Renal cortical epithelial cell (primary cell): Measurements from ENCODE around the gene KLHL11. TPM values are rescaled to one million over a fixed set of nuclear protein-coding genes. Genes with fewer than 3 reads are reported as not detected.
A peak's percentile ranks its signal among the peaks of the same experiment; 100 is the strongest.

Experiments
- DNase-seq: peaks from one replicate; pipeline ENCODE4 v3.0.0-alpha.2; 2011; ENCODE audit warnings: low read depth
- total RNA-seq: library from RNA; depleted of rRNA; stranded (reverse); fragments of >200 nt; gene quantifications from 2 replicates; pipeline ENCODE4 v1.2.3, GENCODE V29; 2014

KLHL11 gene, protein sequence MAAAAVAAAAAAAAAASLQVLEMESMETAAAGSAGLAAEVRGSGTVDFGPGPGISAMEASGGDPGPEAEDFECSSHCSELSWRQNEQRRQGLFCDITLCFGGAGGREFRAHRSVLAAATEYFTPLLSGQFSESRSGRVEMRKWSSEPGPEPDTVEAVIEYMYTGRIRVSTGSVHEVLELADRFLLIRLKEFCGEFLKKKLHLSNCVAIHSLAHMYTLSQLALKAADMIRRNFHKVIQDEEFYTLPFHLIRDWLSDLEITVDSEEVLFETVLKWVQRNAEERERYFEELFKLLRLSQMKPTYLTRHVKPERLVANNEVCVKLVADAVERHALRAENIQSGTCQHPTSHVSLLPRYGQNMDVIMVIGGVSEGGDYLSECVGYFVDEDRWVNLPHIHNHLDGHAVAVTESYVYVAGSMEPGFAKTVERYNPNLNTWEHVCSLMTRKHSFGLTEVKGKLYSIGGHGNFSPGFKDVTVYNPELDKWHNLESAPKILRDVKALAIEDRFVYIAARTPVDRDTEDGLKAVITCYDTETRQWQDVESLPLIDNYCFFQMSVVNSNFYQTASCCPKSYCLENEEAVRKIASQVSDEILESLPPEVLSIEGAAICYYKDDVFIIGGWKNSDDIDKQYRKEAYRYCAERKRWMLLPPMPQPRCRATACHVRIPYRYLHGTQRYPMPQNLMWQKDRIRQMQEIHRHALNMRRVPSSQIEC
- total RNA-seq, result 30.6 and 39.7 TPM in 2 replicates

DNA sequence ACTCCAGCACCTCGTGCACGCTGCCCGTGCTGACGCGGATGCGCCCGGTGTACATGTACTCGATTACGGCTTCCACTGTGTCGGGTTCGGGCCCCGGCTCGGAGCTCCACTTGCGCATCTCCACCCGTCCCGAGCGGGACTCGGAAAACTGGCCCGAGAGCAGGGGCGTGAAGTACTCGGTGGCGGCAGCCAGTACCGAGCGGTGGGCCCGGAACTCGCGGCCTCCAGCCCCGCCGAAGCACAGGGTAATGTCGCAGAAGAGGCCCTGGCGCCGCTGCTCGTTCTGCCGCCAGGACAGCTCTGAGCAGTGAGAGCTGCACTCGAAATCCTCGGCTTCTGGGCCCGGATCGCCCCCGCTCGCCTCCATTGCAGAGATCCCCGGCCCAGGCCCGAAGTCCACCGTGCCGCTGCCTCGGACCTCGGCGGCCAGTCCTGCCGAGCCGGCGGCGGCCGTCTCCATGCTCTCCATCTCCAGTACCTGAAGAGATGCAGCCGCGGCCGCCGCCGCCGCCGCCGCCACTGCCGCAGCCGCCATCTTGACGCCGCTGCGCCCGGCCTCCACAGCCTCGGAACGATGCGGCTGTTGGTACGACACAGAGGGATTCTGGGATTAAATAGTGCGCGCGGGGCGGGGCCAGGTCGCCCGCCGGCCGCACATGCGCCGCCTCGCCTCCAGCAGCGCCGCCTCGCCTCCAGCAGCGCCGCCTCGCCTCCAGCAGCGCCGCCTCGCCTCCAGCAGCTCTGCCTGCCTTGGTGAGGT is at the start of gene KLHL11:
KLHL11 (minus strand) TSS at position 588 of the 760 bp plus-strand sequence; CDS start at position 535, 53 bp downstream.
- DNase-seq, result peak; percentile 67

DNA sequence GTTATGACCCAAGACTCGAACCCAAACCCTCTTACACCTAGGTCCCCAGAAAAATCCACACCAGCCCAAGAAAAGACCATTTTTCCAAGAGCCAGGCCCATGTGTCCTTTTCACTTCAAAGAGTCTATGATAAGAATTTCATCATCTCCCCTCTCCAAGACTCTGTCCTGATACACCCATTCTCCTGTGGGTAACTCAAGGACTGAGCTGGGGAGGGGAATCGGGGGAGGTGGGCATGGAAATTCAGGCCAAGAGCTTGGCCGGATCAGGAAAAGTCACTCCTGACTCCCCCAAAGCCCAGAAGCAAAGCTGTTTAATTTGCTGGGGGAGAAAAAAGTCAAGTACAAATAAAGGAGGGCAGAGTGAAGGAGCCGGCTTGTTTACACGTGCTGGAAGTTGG is 49.8 kb upstream of the KLHL11 start:
- no peak for DNase-seq

DNA sequence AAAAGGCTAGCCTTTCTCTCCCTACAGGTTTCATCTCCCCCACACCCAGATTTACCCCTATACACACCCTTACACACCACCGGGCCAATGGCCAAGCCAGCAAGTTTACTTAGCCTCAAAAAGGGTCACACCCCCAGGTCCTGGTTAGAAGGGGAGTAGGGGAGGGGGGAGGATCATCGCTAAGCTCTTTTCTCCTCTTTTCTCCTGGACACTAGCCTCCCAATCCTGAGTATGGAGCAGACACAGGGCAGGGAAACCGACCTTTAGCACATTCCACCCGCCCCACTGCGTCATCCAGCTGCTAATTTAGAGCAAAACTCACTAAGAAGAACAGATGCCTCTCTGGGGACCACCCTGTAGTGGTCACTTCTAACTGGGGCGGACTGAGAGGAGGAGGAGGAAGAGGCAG is 49.1 kb upstream of the KLHL11 start:
- DNase-seq, result no peak

DNA sequence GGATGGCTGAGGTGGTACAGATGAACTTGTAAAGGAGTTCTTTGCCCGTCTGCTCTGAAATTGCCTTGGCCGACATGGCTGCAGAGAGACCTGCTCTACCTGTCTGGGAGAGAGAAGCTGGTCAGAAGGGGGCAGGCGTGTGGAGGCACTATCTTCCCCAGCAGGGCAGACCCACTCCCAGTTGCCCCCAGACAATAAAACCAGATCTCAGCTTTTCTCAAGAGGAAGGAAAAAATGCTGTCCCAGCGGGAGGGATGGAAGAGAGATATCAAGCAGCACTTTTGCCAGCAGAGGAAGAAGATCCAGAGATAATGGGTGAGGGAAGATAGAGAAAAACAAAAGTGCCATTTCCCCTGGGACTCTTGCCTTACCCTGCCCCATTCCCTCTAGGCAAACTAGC is 48.6 kb upstream of the KLHL11 start:
- DNase-seq, result no peak

DNA sequence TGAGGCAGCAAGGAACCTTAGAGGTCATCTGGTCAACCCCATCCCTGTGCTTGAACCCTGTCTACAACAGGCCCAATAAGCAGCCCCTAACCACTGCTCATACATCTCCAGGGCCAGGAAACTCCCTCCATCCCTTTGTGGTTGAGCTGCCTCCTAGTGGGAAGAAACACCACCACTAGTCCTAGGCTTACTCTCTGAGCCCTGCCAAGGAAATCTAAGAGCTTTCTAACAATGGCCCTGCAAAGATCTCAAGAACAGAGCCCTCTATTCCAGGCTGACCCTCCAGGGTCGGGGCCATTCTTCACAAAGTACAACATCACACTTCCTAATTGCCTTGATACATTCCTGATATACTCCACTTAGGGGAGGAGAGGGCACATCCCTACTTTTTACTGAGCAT is 47.7 kb upstream of the KLHL11 start:
- no peak for DNase-seq

DNA sequence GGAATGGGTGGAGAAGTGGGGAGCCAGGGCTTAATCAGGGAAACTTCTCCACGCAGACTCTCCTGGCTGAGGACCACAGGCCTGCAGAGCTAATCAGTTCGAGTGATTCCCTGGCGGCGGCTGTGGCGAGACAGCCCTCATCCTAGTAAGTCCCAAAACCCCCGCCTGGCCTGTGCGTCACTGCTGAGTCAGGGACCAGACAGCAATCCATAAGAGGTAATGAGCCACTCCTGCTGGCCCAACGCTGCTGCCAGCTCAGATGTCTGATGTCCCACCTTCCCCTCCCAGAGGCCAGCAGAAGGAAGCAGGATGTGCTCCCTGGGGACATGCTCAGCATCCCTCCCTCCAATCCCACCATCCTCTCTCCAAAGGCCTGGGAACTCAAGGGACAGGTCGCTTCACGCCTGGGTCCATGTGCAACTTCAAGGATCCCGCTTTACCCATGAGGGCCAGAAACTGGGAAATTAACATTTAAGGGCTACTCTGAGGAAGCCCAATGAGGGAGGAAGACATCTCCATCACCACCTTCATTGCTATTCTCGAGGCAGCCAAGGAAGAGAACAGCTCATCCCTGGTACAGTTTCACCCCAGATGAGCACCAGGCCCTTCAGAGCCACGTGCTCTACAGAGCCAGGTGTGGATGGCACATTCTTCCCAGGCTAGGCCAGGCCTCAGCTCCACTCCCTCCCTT is 45.6 kb upstream of the KLHL11 start:
- DNase-seq, result peak; percentile 83

DNA sequence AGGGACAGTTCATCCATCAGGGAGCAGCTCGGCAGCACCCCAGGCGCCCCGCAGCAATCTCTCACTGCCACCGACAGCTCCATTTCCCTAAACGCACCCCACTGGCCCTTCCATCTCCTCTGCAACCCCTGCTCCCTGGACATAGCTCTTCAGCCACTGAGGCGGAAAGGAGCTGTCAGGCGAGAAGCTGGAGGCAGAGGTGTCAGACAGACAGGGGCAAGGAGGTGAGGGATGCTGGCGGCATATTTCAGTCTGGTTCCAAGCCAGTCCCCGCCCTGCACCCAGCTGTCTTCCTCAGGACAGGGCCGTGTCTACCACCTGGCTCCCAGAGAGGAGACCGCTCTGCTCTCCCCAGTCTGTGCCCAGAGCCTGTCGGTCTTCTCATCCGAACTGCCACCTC is 43.9 kb upstream of the KLHL11 start:
- DNase-seq, result peak; percentile 33

DNA sequence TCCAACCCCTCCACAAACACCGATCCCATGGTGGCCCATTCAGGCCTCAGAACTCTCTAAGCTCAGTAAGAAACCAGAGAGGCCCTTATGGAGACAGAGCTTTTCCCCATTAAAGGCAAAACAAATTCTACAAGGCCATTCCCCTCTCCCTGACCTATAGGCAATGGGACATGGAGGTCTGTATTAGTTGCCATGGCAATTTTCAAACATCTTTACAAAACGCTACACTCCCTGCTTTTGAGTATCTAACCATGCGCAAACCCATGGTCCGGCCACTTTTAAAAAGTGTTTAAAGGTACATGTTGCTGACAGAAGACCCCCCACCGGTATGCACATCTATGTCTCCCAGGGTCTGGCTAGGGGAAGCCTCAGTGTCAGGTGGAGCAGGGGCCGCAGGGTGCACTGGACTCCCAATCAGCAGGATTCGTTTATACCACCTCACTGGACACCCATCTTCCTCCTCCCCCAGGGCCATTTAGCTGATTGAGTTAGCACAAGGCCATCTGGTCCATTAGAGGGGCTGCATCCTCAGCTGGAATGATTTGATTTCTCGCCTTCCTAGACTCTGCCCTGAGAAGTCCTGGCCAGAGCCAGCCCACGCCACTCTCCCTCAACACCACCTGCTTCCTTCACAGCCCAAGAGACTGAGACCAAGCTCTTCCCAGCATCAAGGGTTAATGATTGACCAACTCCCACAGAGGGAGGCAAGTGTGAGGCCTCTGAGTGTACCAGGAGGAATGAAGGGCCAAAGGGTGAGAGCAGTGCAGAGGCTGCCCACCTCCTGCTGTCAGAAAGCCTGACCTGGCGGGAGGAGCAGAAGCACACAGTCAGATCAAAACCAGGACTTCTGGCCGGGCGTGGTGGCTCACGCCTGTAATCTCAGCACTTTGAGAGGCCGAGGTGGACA is 42.7 kb upstream of the KLHL11 start:
- peak; percentile 99 for DNase-seq

DNA sequence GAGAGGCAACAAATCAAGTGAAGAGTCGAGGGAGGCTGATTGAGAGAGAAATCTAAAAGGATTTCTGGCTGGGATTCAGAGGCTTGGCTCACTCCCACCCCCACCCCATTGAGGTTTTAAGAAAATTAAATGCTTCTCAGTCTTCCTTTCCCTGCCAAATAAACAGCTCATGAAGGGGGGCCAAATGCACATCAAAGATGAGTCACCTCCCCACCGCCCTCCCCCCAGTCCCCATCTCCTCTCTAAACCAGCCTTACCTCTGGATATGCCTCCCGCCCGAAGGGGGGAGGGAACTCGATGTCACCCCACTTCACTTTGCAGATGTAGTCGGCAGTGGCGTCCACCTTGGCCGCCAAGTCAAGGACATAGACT is 41.9 kb upstream of the KLHL11 start:
- DNase-seq, result peak; percentile 81

DNA sequence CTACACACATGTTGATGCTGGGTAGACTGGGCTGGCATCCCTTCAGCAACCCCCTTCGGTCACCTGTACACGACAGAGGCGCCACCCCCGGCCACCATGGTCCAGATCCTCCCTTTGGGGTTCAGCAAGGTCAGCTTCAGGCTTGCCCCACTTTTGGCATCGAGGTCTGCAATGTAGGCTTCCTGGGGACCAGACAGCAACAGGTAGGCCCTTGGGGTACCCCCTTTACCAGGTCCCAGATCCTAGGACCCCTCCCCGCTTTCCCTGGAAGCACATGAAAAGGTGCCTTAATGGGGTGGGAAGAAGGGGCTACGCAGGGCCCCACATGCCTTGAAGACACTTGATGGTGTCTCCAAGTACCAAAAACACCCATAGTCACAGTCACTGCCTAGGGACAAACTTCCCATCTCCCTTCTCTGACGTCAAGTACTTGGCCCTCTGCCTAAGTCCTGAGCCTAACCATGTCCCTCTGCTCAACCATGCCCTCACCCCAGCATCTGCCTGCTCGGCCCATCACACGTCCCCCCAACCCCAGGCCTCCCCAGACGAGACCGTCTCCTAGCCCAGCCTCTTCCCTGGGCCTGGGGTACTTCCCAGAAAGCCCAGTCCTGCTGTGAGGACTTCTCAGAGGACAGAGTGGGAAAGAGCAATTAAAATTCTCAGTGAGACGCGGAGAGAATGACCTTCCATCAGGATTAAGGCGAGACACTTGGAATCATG is 41.4 kb upstream of the KLHL11 start:
- no peak for DNase-seq

DNA sequence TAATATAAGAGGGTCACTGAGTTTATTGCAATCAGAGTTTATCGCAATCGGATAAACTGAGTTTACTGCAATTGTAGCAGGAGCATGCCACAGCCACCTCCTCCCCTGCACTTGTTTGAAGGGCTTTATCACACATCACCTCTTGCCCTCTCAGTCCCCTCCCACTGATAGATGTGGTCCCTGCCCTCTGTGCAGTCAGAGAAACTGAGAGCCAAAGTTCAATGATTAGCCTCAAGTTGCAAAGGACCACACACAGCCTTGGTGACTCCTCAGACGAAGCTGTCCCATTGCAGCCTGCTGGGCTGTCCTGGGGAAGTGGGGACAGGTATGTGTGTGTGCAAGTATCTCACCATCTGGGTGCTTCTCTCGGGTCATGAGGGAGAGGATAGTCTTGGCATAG is 39.9 kb upstream of the KLHL11 start:
- no peak for DNase-seq

DNA sequence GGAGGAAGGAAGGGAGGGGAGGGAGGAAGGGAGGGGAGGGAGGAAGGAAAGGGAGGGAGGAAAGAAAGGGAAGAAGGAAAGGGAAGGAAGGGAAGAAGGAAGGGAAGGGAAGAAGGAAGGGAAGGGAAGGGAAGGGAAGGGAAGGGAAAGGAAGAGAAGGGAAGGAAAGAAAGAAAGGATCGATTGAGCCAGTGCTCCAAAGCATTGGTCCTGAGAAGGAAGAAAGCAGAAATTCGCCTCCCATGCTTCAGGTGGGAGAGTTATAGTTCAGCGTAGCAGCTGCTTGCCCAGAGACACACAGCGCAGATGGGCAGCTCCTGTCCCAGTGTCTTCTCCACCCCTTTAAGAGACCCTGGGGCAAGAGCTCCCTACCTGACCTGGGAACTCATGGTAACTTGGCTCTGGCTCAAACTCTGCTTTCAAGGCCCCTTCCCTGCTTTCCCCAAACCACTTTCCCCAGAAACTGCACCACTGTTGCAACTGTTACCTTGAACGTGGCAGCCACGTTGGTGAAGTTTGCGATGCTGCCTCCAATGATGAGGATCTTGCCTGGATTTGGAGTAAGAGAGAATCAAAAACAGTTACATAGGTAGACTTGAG is 39.1 kb upstream of the KLHL11 start:
- DNase-seq, result no peak

DNA sequence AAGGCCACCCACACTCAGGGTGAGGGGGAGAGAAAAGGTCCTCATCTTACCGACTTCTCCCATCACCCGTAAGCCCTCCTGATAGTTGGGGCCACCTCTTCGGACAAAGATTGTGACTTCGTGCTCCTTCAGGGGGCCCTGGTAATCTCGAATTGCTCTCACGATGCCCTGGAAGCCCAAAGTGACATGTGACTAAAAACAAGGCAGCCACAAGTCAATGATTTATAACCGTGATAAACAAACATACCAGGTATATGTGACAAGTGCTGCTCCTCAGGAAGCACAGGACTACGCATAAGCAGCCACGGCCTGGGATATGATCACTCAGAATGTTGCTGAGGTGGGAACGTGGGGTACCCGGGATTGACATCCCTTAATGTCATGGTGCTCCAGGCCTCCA is 36.4 kb upstream of the KLHL11 start:
- no peak for DNase-seq

DNA sequence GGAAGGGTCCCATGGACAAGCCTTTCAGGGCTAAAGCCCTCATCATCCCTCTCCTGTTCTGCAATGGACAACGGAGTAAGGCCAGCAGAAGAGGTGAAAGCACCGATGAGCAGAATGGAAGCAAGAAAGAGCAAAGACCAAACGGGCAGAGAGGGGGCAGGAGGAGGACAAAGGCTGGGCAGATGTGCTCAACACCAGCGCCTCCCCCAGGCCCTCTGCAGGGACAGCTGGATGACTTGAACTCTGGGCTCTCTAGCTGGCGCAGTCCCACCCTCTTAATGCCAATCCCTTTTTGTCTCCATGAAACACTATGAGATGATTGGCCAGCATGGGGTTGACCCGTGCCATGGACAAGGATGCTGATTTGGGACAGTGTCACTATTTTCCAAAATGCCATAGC is 31.5 kb upstream of the KLHL11 start:
- no peak for DNase-seq

DNA sequence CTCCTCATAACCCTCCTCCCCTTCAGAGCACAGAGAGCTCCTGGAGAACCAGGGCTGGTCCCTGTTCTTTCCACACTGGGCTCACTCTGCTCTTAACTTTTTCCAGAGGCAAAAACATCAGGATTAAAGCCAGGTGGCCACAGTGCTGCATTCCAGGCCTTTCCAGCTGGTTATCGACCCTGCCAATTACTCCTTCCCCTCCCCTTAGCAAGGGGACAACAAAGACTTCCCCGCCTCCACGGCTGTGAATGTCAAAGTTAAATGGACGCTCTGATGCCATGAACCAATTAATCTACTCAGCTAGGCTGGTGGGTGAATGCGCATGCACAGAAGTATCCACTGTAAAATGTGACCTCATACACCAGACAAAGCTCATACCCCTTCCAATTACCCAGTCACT is 30.4 kb upstream of the KLHL11 start:
- no peak for DNase-seq

DNA sequence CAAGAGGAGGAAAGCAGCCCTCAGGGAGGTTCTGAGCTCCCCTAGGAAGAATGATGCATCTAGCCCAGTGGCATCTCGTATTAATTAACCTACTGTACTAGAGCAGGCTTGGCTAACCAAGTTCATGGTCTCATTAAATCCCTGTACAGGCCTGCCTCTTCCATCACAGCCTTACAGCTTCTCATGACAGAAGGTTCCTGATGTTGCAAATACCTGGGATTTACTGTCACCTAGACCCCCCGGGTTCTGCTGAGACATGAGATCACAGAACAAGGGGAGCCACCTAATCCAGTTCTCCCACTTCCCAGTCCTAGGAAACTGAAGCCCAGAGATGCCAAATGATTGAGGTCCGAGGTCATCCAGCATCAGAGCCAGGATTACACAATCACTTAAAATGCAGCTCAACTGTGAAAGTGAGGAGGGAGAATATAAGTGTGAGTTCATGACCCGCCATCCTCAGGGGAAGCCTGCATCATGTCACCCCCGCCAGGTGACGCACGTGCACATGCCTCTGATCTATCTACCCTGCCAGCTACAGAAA is 29.6 kb upstream of the KLHL11 start:
- peak; percentile 92 for DNase-seq

DNA sequence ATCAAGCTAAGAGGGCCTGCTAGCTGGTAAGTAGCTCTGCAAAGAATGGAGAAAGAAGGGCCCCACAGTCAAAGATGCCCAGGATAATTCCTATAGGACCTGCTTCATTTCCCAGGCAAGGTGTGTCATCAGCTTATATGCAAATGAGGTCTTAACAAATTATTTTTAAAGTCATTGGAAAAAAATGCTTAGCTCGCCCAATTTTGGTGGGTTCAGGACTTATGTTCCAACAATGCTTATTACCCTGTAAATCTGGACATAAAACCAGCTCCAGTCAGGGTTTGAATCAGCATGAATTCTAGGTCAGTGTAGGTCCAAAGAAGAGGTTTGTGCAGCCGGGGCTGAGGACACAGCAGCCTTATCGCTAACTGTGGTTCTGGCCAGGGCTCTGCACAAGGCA is 28.2 kb upstream of the KLHL11 start:
- DNase-seq, result no peak

DNA sequence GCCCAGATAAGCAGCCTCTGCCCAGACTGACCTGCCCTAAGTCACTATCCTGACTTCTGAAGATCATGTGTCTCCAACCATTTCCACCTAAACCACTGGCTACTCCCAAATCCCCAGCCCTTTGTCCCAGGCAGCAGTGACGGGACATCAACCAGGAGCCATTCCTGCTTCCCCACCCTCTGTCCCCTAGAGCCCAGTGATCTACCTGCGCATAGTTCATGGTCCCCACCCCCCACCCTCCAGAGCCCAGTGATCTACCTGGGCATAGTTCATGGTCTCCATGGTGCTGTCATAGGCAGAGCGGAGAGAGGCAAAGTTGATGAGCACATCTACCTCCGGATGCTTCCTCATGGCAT is 26.8 kb upstream of the KLHL11 start:
- no peak for DNase-seq

DNA sequence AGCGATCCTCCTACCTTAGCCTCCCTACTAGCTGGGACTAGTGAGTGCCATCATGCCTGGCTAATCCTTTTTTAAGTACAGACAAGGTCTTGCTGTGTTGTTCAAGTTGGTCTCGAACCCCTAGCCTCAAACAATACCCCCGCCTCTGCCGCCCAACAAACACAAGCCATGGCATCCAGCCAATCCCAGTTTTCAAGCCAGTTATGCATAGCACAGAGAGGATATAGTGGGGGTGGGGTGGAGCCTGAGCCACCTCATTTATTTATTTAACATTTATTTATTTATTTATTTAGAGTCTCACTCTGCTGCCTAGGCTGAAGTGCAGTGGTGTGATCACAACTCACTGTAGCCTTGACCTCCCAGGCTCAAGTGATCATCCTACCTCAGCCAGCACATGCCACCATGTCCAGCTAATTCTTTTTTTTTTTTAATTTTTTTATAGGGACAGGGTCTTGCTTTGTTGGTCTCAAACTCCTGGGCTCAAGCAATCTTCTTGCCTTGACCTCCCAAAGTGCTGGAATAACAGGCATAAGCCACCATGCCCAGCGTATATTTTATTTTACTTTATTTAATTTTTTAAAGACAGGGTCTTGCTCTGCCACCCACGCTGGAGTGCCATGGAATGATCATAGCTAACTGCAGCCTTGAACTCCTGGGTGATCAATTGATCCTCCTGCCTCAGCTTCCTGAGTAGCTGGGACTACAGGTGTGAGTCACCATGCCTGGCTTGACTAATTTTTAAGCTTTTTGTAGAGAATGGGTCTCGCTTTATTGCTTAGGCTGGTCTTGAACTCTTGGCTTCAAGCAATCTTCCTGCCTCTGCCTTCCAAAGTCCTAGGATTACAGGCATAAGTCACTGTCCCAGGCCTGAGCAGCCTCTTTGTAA is 26.2 kb upstream of the KLHL11 start:
- DNase-seq, result peak; percentile 36
